Natural killer cell (primary cell): ENCODE measurements around the gene RASAL1. TPM values are rescaled to one million over a fixed set of nuclear protein-coding genes. Genes with fewer than 3 reads are reported as not detected.
A peak's percentile ranks its signal among the peaks of the same experiment; 100 is the strongest.

ENCODE experiments used
- ATAC-seq, 3 donors: fragments of 150-1000 bp in 2 of 3; fragments of 200-7000 bp in 1 of 3; cut with Tn5 transposase; 1 replicate in 1 of 3; 2 replicates in 2 of 3; pipeline ENCODE4 v1.10.0; 2021; ENCODE audit warnings: mild to moderate bottlenecking in 2 of 3, moderate library complexity in 2 of 3
- DNase-seq, 2 donors: peaks; one replicate each; pipeline versions ENCODE4 v3.0.0 to v3.0.0-alpha.2; 2013 to 2021; ENCODE audit warnings: mixed read lengths in 1 of 2
- H3K27ac ChIP-seq: one replicate; pipeline ENCODE4 v1.5.1; 2013; ENCODE audit warnings: mild to moderate bottlenecking, low read length
- H3K27me3 ChIP-seq: one replicate; pipeline ENCODE4 v1.6.1; 2013; ENCODE audit warnings: low read length; ENCODE audit not compliant: control insufficient read depth, insufficient read depth
- H3K36me3 ChIP-seq: one replicate; pipeline ENCODE4 v1.6.1; 2013; ENCODE audit warnings: low read length; ENCODE audit not compliant: control insufficient read depth, insufficient read depth
- H3K4me1 ChIP-seq: one replicate; pipeline ENCODE4 v1.6.1; 2013; ENCODE audit warnings: low read length; ENCODE audit not compliant: control insufficient read depth, insufficient read depth
- H3K4me3 ChIP-seq: one replicate; pipeline ENCODE4 v1.5.1; 2013; ENCODE audit warnings: low read length
- H3K9me3 ChIP-seq: one replicate; pipeline ENCODE4 v1.6.1; 2013; ENCODE audit warnings: low read length; ENCODE audit not compliant: control insufficient read depth, insufficient read depth
- H3K27ac Mint-ChIP-seq, 2 donors: one replicate each; pipeline ENCODE4 v1.8.0; 2022; ENCODE audit warnings: mild to moderate bottlenecking in 2 of 2, mixed read lengths in 2 of 2, moderate library complexity in 1 of 2
- H3K27me3 Mint-ChIP-seq, 2 donors: one replicate each; pipeline ENCODE4 v1.8.0; 2022; ENCODE audit warnings: low read depth in 2 of 2, mixed read lengths in 2 of 2
- H3K36me3 Mint-ChIP-seq: one replicate; pipeline ENCODE4 v1.8.0; 2022; ENCODE audit warnings: mixed read lengths
- H3K4me1 Mint-ChIP-seq, 2 donors: one replicate each; pipeline ENCODE4 v1.8.0; 2022; ENCODE audit warnings: mixed read lengths in 2 of 2
- H3K4me3 Mint-ChIP-seq: one replicate; pipeline ENCODE4 v1.8.0; 2022; ENCODE audit warnings: mild to moderate bottlenecking, moderate library complexity, mixed read lengths
- H3K9me3 Mint-ChIP-seq, 2 donors: one replicate each; pipeline ENCODE4 v1.8.0; 2022; ENCODE audit warnings: mixed read lengths in 2 of 2
- WGBS: methylation state at CpG from one replicate; pipeline ENCODE4 v1.1.7; 2013; ENCODE audit warnings: missing lambda C conversion rate; ENCODE audit not compliant: insufficient coverage; 5-methylcytosine and 5-hydroxymethylcytosine counted together
- intact Hi-C: fragments of 100-400 bp; cut with micrococcal nuclease; formaldehyde crosslinking; loops from one replicate; pipeline ENCODE4 v1.14.2; 2022
- total RNA-seq, 4 donors: library from RNA; stranded (reverse); fragments of 120-200 nt in 1 of 4; gene quantifications; one replicate each; pipeline versions ENCODE4 v1.2.3 to v1.2.4, GENCODE V29; 2013 to 2022
- TF ChIP-seq, protein P1 (sequence below): fragments of 200-600 bp; IDR thresholded peaks from one replicate; pipeline ENCODE4 v1.8.0; 2022; ENCODE audit warnings: antibody characterized with exemption

Gene RASAL1
- total RNA-seq, 3 donors from 2014 or later (not counting 1 experiment from before 2014, with no cell fraction given): not detected

DNA sequence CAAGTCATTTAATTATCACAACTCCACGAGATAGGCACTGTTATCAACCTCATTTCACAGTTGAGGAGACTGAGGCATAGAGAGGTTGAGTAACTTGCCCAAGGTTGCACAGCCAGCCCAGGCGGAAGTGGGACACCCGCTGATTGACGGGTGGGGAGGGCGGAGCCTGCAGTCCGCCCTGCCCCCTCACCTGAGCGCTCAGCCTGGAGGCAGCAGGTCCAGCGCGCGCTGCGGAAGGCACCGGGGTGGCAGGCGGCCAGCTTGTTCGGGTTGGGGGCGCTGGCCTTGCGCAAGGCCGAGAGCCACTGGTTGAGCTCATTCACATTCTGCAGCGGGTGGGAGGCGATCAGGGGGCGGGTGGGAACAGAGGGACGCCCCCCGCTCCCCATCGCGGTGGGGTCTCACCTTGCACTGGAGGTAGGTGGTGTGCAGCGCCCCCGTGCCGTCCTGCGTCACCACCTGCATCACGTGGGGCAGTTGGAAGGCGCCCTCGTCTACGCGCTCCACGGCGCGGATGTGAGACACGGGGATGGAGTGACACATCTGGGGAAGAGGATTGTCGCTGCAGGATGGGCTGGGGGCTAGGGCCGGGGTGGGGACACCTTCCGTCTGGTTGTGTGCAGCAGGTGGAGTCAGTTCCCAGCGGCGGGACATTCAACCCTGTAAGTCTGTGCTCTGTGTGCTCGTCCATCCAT lies 31.7 kb downstream of the RASAL1 start:
- H3K36me3 Mint-ChIP-seq: no peaks in the 10 kb centered on the region
- no peaks in the 10 kb centered on the region for H3K27me3 ChIP-seq
- H3K9me3 ChIP-seq: no peaks in the 10 kb centered on the region
- TF ChIP-seq, protein P1, sequence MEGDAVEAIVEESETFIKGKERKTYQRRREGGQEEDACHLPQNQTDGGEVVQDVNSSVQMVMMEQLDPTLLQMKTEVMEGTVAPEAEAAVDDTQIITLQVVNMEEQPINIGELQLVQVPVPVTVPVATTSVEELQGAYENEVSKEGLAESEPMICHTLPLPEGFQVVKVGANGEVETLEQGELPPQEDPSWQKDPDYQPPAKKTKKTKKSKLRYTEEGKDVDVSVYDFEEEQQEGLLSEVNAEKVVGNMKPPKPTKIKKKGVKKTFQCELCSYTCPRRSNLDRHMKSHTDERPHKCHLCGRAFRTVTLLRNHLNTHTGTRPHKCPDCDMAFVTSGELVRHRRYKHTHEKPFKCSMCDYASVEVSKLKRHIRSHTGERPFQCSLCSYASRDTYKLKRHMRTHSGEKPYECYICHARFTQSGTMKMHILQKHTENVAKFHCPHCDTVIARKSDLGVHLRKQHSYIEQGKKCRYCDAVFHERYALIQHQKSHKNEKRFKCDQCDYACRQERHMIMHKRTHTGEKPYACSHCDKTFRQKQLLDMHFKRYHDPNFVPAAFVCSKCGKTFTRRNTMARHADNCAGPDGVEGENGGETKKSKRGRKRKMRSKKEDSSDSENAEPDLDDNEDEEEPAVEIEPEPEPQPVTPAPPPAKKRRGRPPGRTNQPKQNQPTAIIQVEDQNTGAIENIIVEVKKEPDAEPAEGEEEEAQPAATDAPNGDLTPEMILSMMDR: no peak
- no peaks in the 10 kb centered on the region for H3K9me3 Mint-ChIP-seq
- H3K27ac Mint-ChIP-seq: no peak overlapping the region
- no peak overlapping the region for H3K4me3 ChIP-seq
- DNase-seq: peak in 1 of 2 donors; percentile 83
- ATAC-seq: peak; percentile 41 to 83 (median 78)
- peaks cover 16% of the 10 kb centered on the region for H3K4me1 ChIP-seq
- no peaks in the 10 kb centered on the region for H3K36me3 ChIP-seq
- no peak overlapping the region for H3K27ac ChIP-seq
- H3K4me3 Mint-ChIP-seq: peak overlapping the region; percentile 52
- H3K4me1 Mint-ChIP-seq: peaks cover 0 to 5% of the 10 kb centered on the region in 2 donors
- WGBS: 12% methylated on average over 42 of the region's 43 CpGs
- H3K27me3 Mint-ChIP-seq: peaks cover 4 to 8% of the 10 kb centered on the region in 2 donors
- intact Hi-C loops: no loop called here

DNA sequence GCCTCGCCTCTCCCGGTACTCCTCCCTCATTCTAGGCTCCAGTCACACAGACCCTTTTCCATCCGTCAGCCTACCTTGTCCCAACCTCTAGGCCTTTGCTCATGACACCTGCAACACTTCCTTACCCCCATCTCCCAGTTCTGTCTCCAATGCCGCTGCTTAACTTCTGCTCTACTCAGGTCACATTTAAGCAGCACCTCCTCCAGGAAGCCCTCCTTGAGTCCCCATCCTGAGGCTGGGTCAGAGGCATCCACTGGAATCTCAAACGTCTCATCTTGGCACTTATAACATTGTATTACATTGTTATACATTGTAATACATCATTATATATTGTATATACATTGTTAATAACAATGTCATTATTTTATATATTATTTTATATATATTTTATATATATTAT lies 32.8 kb downstream of the RASAL1 start:
- no peak overlapping the region for H3K27ac ChIP-seq
- Mint-ChIP-seq H3K4me3 (no peak overlapping the region), H3K4me1 (peaks cover 0 to 5% of the 10 kb centered on the region in 2 donors), H3K36me3 (no peaks in the 10 kb centered on the region), H3K27ac (no peak overlapping the region), H3K9me3 (no peaks in the 10 kb centered on the region), H3K27me3 (peaks cover 4 to 8% of the 10 kb centered on the region in 2 donors)
- no peaks in the 10 kb centered on the region for H3K9me3 ChIP-seq
- H3K4me1 ChIP-seq: peaks cover 25% of the 10 kb centered on the region
- ATAC-seq: no peak
- no peaks in the 10 kb centered on the region for H3K36me3 ChIP-seq
- H3K27me3 ChIP-seq: no peaks in the 10 kb centered on the region
- intact Hi-C loops: no loop called here
- TF ChIP-seq, protein P1: no peak
- WGBS: 90% methylated on average over 4 of the region's 5 CpGs
- H3K4me3 ChIP-seq: no peak overlapping the region
- no peak for DNase-seq

DNA sequence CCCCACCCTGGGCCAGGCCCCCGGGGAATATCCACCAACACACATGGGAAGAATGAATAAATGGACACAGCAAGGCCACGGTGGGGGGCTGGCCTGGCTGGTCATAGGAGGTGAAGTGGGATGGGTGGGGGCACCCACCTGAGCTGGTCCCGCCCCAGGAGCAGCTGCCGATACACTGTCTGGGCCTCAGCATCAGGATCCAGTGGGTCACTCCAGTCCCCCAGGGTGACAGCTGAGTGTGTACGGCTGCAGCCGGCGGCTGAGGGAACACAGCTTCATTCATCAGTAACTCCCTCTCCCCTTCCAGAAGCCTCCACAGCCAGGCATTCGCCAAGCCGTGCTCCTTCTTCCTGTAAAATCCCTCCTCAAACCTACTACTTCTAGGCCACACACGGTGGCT lies 33.8 kb downstream of the RASAL1 start:
- DNase-seq (no peak), ATAC-seq (no peak)
- Mint-ChIP-seq H3K27ac (no peak overlapping the region), H3K4me1 (peaks cover 0 to 5% of the 10 kb centered on the region in 2 donors), H3K4me3 (no peak overlapping the region), H3K36me3 (no peaks in the 10 kb centered on the region), H3K27me3 (peaks cover 4 to 8% of the 10 kb centered on the region in 2 donors), H3K9me3 (no peaks in the 10 kb centered on the region)
- TF ChIP-seq, protein P1: no peak
- Histone ChIP-seq H3K36me3 (no peaks in the 10 kb centered on the region), H3K4me1 (peaks cover 22% of the 10 kb centered on the region), H3K27me3 (no peaks in the 10 kb centered on the region), H3K4me3 (no peak overlapping the region), H3K9me3 (no peaks in the 10 kb centered on the region), H3K27ac (no peak overlapping the region)
- 92% methylated on average over 10 of the region's 10 CpGs for WGBS
- intact Hi-C loops: no loop called here

DNA sequence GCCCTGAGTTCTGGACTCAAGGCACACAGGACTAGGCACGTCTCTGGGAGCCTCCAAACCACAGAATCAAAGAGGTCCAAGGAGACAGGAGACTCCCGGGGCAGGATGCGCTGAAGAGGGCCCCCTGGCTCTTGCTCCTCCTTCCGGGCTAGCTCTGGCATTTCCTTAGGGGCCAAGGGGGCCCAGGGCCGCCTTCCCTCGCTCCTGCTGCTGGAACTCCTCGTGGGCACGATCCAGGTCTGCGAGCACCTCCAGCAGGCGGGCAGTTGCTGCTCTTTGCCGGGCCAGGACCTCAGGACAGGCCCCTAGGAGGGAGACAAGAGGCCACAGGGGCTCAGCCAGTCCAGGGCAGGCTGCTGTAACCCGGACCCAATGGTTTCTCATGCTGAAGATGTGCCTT lies 35.8 kb downstream of the RASAL1 start:
- TF ChIP-seq, protein P1: no peak
- H3K27ac ChIP-seq: no peak overlapping the region
- peaks cover 0 to under 1% of the 10 kb centered on the region in 2 donors for H3K27me3 Mint-ChIP-seq
- no peaks in the 10 kb centered on the region for H3K36me3 ChIP-seq
- WGBS: 85% methylated on average over 12 of the region's 12 CpGs
- intact Hi-C loops: loop anchor here (5.0 kb wide), 1 partner anchor 197 kb away; no protein-coding TSS in a partner anchor
- H3K27ac Mint-ChIP-seq: no peak overlapping the region
- no peak overlapping the region for H3K4me3 Mint-ChIP-seq
- no peaks in the 10 kb centered on the region for H3K9me3 Mint-ChIP-seq
- no peak for DNase-seq
- H3K4me1 Mint-ChIP-seq: peaks cover 0 to 10% of the 10 kb centered on the region in 2 donors
- H3K4me1 ChIP-seq: peaks cover 37% of the 10 kb centered on the region
- H3K36me3 Mint-ChIP-seq: no peaks in the 10 kb centered on the region
- no peaks in the 10 kb centered on the region for H3K9me3 ChIP-seq
- H3K4me3 ChIP-seq: no peak overlapping the region
- ATAC-seq: no peak
- H3K27me3 ChIP-seq: no peaks in the 10 kb centered on the region
